Measurements from ENCODE around the gene IL9. TPM values are rescaled to one million over a fixed set of nuclear protein-coding genes. Genes with fewer than 3 reads are reported as not detected.

The IL9 gene
- total RNA-seq, 1 donor from 2014 or later, result not detected

GRCh38 chr5:135891791-135892190 lies 3.9 kb downstream of the IL9 start:
- Mint-ChIP-seq H3K27ac (no peak overlapping the region), H3K4me3 (no peak overlapping the region), H3K4me1 (peaks cover 6% of the 10 kb centered on the region), H3K36me3 (ENCODE audit: low read depth) (no peaks in the 10 kb centered on the region), H3K27me3 (peaks cover 9% of the 10 kb centered on the region), H3K9me3 (no peaks in the 10 kb centered on the region)
- POLR2A ChIA-PET, result no interaction called here
- DNase-seq, result no peak
- CTCF ChIA-PET, result interaction anchor here (2.2 to 3.0 kb wide), 2 partner anchors 320 kb away, joined by 6 to 15 read pairs; no protein-coding TSS in a partner anchor
- intact Hi-C loops (cut with micrococcal nuclease), result no loop called here
- no peak for ATAC-seq (ENCODE audit: low read depth)
- TF ChIP-seq CTCF (IDR thresholded peaks at IDR 0.05), result no peak

- no peak for ATAC-seq (ENCODE audit: low read depth)
- no peak overlapping the region for H3K4me3 Mint-ChIP-seq
- intact Hi-C loops (cut with micrococcal nuclease), result no loop called here
- ChIA-PET CTCF (interaction anchor here (3.0 kb wide), 1 partner anchor 321 kb away, joined by 15 read pairs; no protein-coding TSS in a partner anchor), POLR2A (no interaction called here)
- no peak for TF ChIP-seq CTCF (IDR thresholded peaks at IDR 0.05)
- H3K4me1 Mint-ChIP-seq, result peaks cover 6% of the 10 kb centered on the region
- no peaks in the 10 kb centered on the region for H3K9me3 Mint-ChIP-seq
- H3K27me3 Mint-ChIP-seq, result peaks cover 8% of the 10 kb centered on the region
- H3K27ac Mint-ChIP-seq, result no peak overlapping the region
- no peaks in the 10 kb centered on the region for H3K36me3 Mint-ChIP-seq (ENCODE audit: low read depth)
- DNase-seq, result no peak
These were observed 4.4 kb downstream of the IL9 start for GRCh38 chr5:135891268-135891667.

GRCh38 chr5:135890867-135891266 lies 4.8 kb downstream of the IL9 start:
- Mint-ChIP-seq H3K27me3 (peaks cover 7% of the 10 kb centered on the region), H3K9me3 (no peaks in the 10 kb centered on the region), H3K4me3 (no peak overlapping the region), H3K27ac (no peak overlapping the region), H3K4me1 (peaks cover 6% of the 10 kb centered on the region), H3K36me3 (ENCODE audit: low read depth) (no peaks in the 10 kb centered on the region)
- ChIA-PET POLR2A (no interaction called here), CTCF (interaction anchor here (3.0 kb wide), 1 partner anchor 321 kb away, joined by 15 read pairs; no protein-coding TSS in a partner anchor)
- intact Hi-C loops (cut with micrococcal nuclease), result no loop called here
- ATAC-seq (ENCODE audit: low read depth) (no peak), DNase-seq (no peak)
- no peak for TF ChIP-seq CTCF (IDR thresholded peaks at IDR 0.05)

- H3K27me3 Mint-ChIP-seq, result peaks cover 7% of the 10 kb centered on the region
- DNase-seq, result no peak
- H3K27ac Mint-ChIP-seq, result no peak overlapping the region
- no peak for ATAC-seq (ENCODE audit: low read depth)
- H3K4me1 Mint-ChIP-seq, result peaks cover 6% of the 10 kb centered on the region
- H3K36me3 Mint-ChIP-seq (ENCODE audit: low read depth), result no peaks in the 10 kb centered on the region
- H3K9me3 Mint-ChIP-seq, result no peaks in the 10 kb centered on the region
- CTCF ChIA-PET, result interaction anchor here (3.0 kb wide), 1 partner anchor 322 kb away, joined by 15 read pairs; no protein-coding TSS in a partner anchor
- no peak overlapping the region for H3K4me3 Mint-ChIP-seq
- TF ChIP-seq CTCF (IDR thresholded peaks at IDR 0.05), result no peak
- POLR2A ChIA-PET, result no interaction called here
- intact Hi-C loops (cut with micrococcal nuclease), result no loop called here
These were observed 5.3 kb downstream of the IL9 start for GRCh38 chr5:135890296-135890695.

- no peaks in the 10 kb centered on the region for H3K36me3 Mint-ChIP-seq (ENCODE audit: low read depth)
- no peaks in the 10 kb centered on the region for H3K9me3 Mint-ChIP-seq
- intact Hi-C loops (cut with micrococcal nuclease), result loop anchor here (1.0 to 5.0 kb wide), 6 partner anchors 174 to 1854 kb away; no protein-coding TSS in a partner anchor
- no peak overlapping the region for H3K4me3 Mint-ChIP-seq
- peaks cover 4% of the 10 kb centered on the region for H3K27me3 Mint-ChIP-seq
- ChIA-PET CTCF (interaction anchor here (1.0 to 1.1 kb wide), 2 partner anchors 17 to 324 kb away, joined by 3 to 4 read pairs; no protein-coding TSS in a partner anchor), POLR2A (no interaction called here)
- DNase-seq (no peak), ATAC-seq (ENCODE audit: low read depth) (no peak)
- peaks cover 6% of the 10 kb centered on the region for H3K4me1 Mint-ChIP-seq
- no peak overlapping the region for H3K27ac Mint-ChIP-seq
- no peak for TF ChIP-seq CTCF (IDR thresholded peaks at IDR 0.05)
These were observed 7.6 kb downstream of the IL9 start for GRCh38 chr5:135887881-135888614.

Data from activated B cell treated with CpG ODN at 0.5 μM for 24 hours (primary cell).